HepG2 (cell line): Measurements from ENCODE around the gene MAP2K6. TPM values are rescaled to one million over a fixed set of nuclear protein-coding genes. Genes with fewer than 3 reads are reported as not detected.

Experiments
- FOSL1 ChIP-seq: sonication (generic); formaldehyde crosslinking; IDR thresholded peaks from 2 replicates; pipeline ENCODE4 v1.9.0; 2021; ENCODE audit warnings: missing genetic modification reagents, borderline replicate concordance
- KIAA2018 ChIP-seq: sonication (generic); formaldehyde crosslinking; IDR thresholded peaks from 2 replicates; pipeline ENCODE4 v1.5.0; 2020; ENCODE audit warnings: mild to moderate bottlenecking, missing genetic modification reagents, borderline replicate concordance
- NR2C2 ChIP-seq: sonication (generic); formaldehyde crosslinking; IDR thresholded peaks from 2 replicates; pipeline ENCODE4 v1.4.0; 2020; ENCODE audit warnings: missing genetic modification reagents, mild to moderate bottlenecking, moderate library complexity, borderline replicate concordance
- NR2F1 ChIP-seq, 2 experiments: fragments of 450-650 bp in 1 of 2; formaldehyde crosslinking in 1 of 2; IDR thresholded peaks; 2 replicates each; pipeline versions ENCODE4 v1.5.0 to v1.6.1; 2016 to 2020; ENCODE audit warnings: mild to moderate bottlenecking in 1 of 2, missing compliant biosample characterization in 1 of 2, missing genetic modification reagents in 1 of 2, moderate library complexity in 1 of 2
- PCBP1 ChIP-seq: fragments of 200-400 bp; formaldehyde crosslinking; IDR thresholded peaks from 2 replicates; pipeline ENCODE4 v1.6.1; 2017; ENCODE audit warnings: mild to moderate bottlenecking, low read depth, low read length, borderline replicate concordance
- RXRB ChIP-seq: IDR thresholded peaks from 2 replicates; pipeline ENCODE4 v1.6.1; 2016; ENCODE audit warnings: borderline replicate concordance, missing genetic modification reagents, missing compliant biosample characterization
- SMC3 ChIP-seq: IDR thresholded peaks from 2 replicates; pipeline ENCODE4 v1.6.1; 2011; ENCODE audit warnings: low read length, improper control_type of control experiment
- SRSF9 ChIP-seq: fragments of 200-400 bp; formaldehyde crosslinking; IDR thresholded peaks from 2 replicates; pipeline ENCODE4 v1.6.1; 2018; ENCODE audit warnings: borderline replicate concordance, mild to moderate bottlenecking, low read depth, low read length; ENCODE audit not compliant: insufficient read depth, poor library complexity, severe bottlenecking
- TBL1XR1 ChIP-seq: fragments of 150-350 bp; IDR thresholded peaks from 2 replicates; pipeline ENCODE4 v1.6.1; 2014; ENCODE audit warnings: borderline replicate concordance, low read length; ENCODE audit not compliant: partially characterized antibody
- ZNF205 ChIP-seq: IDR thresholded peaks from 2 replicates; pipeline ENCODE4 v1.6.1; 2018; ENCODE audit warnings: missing biosample characterization, missing genetic modification reagents
- ZNF331 ChIP-seq: sonication (generic); formaldehyde crosslinking; IDR thresholded peaks from 2 replicates; pipeline ENCODE4 v1.4.0; 2020; ENCODE audit warnings: missing genetic modification reagents
- ZNF556 ChIP-seq: sonication (generic); formaldehyde crosslinking; IDR thresholded peaks from 2 replicates; pipeline ENCODE4 v1.4.0; 2020; ENCODE audit warnings: mild to moderate bottlenecking, missing genetic modification reagents, borderline replicate concordance
- ZNF775 ChIP-seq: sonication (generic); formaldehyde crosslinking; IDR thresholded peaks from 2 replicates; pipeline ENCODE4 v1.4.0; 2020; ENCODE audit warnings: missing genetic modification reagents, mild to moderate bottlenecking, moderate library complexity, borderline replicate concordance
- ZNF782 ChIP-seq: sonication (generic); formaldehyde crosslinking; IDR thresholded peaks from 2 replicates; pipeline ENCODE4 v1.4.0; 2020; ENCODE audit warnings: missing genetic modification reagents, mild to moderate bottlenecking, borderline replicate concordance
- polyA plus RNA-seq, 8 experiments: library from polyadenylated mRNA; depleted of rRNA in 3 of 8; stranded (reverse) in 7 of 8; unstranded in 1 of 8; fragments of >200 nt; fragmentation: Illumina TruSeq in 4 of 8; extraction: Trizol in 4 of 8; gene quantifications; 2 replicates each; pipeline versions ENCODE4 v1.2.1 to v1.2.3, GENCODE V29; 2011 to 2016; ENCODE audit warnings: low read depth in 4 of 8, missing spikeins in 1 of 8, mixed read lengths in 1 of 8; ENCODE audit not compliant: insufficient read depth in 1 of 8
- total RNA-seq, 5 experiments: library from RNA; depleted of rRNA; stranded (reverse); fragments of >200 nt; fragmentation: Illumina TruSeq; extraction: Trizol; gene quantifications; 2 replicates each; pipeline ENCODE4 v1.2.3, GENCODE V29; 2016; ENCODE audit warnings: low read depth in 1 of 5
- TF ChIP-seq, protein P1 (sequence below): sonication (generic); formaldehyde crosslinking; IDR thresholded peaks from 2 replicates; pipeline ENCODE4 v1.8.1; 2023; ENCODE audit warnings: mild to moderate bottlenecking, moderate library complexity, missing genetic modification reagents
- TF ChIP-seq, protein P2 (sequence below): sonication (generic); formaldehyde crosslinking; IDR thresholded peaks from 2 replicates; pipeline ENCODE4 v1.4.0; 2020; ENCODE audit warnings: missing genetic modification reagents

MAP2K6 gene
- total and polyA plus RNA-seq, 2 of the 13 experiments (the other 11 are each of a cell fraction or from before 2014, with no cell fraction given) = 5.1 to 33.6 TPM

DNA sequence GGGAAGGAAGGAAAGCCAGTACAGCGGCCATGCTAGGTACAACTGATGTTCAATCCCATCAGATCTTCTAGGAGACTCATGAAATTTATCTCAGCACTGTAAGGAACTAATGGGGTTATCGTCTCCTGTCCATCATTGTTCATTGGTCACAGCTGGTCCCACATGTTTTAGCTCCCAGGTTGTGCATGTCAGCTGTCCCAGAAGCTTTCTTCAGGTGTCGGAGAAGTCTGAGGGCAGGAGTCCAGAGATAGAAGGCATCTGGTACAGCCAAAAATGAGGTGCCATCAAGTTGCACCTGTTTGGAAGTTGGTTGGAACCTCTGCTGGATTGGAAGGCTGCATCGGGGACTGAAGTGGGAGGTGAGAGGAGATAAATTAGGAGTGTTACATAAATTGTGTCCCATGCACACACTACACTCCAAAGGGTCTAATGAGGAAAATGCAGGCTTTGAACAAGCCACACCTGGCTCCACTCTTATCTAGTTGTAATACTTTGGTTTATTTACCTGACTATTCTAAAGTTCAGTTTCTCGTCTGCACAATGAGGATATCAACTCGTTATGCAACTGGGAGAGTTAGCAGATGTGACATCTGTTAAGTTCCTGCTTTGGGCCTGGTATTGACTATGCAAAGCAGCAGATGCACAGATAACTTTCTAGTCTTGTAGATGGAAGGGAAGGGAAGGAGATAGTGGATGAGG, 62.9 kb downstream of the MAP2K6 start (continued):
- TF ChIP-seq KIAA2018 (no peak), RXRB (CRISPR knock-in tag) (peak; percentile 46; the same call in 1 of the 2 replicates), NR2C2 (CRISPR knock-in tag) (no peak), ZNF205 (CRISPR knock-in tag) (no peak), ZNF556 (CRISPR knock-in tag) (peak; percentile 72; the same call in 1 of the 2 replicates), PCBP1 (no peak), FOSL1 (CRISPR knock-in tag) (no peak), ZNF331 (CRISPR knock-in tag) (peak; percentile 24; the same call in 1 of the 2 replicates), ZNF782 (CRISPR knock-in tag) (no peak), SMC3 (no peak), SRSF9 (no peak), NR2F1 (CRISPR knock-in tag; IDR thresholded peaks at IDR 0.05) (no peak), ZNF775 (no peak), TBL1XR1 (no peak)
- TF ChIP-seq, protein P1, sequence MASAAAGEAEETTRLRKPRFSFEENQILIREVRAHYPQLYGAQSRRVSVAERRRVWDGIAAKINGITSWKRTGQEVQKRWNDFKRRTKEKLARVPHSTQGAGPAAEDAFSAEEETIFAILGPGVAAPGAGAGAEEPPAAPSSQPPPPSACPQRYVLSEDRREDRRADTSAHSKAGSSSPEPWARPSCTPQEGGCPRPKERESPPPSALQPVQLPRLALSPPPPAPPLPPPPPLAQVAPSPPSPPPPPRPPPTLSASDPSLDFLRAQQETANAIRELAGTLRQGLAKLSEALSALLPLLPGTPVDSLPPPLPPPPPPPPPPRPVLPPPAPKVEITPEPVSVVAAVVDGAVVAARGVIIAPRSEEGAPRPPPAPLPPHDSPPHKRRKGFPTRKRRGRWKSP = no peak
- TF ChIP-seq, protein P2, sequence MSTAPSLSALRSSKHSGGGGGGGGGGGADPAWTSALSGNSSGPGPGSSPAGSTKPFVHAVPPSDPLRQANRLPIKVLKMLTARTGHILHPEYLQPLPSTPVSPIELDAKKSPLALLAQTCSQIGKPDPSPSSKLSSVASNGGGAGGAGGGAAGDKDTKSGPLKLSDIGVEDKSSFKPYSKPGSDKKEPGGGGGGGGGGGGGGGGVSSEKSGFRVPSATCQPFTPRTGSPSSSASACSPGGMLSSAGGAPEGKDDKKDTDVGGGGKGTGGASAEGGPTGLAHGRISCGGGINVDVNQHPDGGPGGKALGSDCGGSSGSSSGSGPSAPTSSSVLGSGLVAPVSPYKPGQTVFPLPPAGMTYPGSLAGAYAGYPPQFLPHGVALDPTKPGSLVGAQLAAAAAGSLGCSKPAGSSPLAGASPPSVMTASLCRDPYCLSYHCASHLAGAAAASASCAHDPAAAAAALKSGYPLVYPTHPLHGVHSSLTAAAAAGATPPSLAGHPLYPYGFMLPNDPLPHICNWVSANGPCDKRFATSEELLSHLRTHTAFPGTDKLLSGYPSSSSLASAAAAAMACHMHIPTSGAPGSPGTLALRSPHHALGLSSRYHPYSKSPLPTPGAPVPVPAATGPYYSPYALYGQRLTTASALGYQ (CRISPR knock-in tag) = no peak
